ENCODE data around the gene TCAIM.

TCAIM gene

GRCh38 chr3:44338010-44338827 is at the start of gene TCAIM:
Gene TCAIM (plus strand): TSS chr3:44338766. CDS start chr3:44354783, 16,017 bp downstream.
- DNase-seq (ENCODE audit: low read depth in 2 of 2, low spot score in 1 of 2), result peak; percentile 96 to 98

GRCh38 chr3:44289882-44290462 is 48.6 kb upstream of the TCAIM start:
- DNase-seq (ENCODE audit: low read depth in 2 of 2, low spot score in 1 of 2), result no peak

- no peak for DNase-seq (ENCODE audit: low read depth in 2 of 2, low spot score in 1 of 2)
Observed at GRCh38 chr3:44292276-44292675, 46.3 kb upstream of the TCAIM start.

- DNase-seq (ENCODE audit: low read depth in 2 of 2, low spot score in 1 of 2), result no peak
Observed at GRCh38 chr3:44292947-44293346, 45.6 kb upstream of the TCAIM start.

- DNase-seq (ENCODE audit: low read depth in 2 of 2, low spot score in 1 of 2), result no peak
Observed at GRCh38 chr3:44297255-44297654, 41.3 kb upstream of the TCAIM start.

- DNase-seq (ENCODE audit: low read depth in 2 of 2, low spot score in 1 of 2), result no peak
Observed at GRCh38 chr3:44301746-44302145, 36.8 kb upstream of the TCAIM start.

- no peak for DNase-seq (ENCODE audit: low read depth in 2 of 2, low spot score in 1 of 2)
Observed at GRCh38 chr3:44309500-44309899, 29.1 kb upstream of the TCAIM start.

GRCh38 chr3:44318891-44319311 is 19.7 kb upstream of the TCAIM start:
- DNase-seq (ENCODE audit: low read depth in 2 of 2, low spot score in 1 of 2), result no peak

- DNase-seq (ENCODE audit: low read depth in 2 of 2, low spot score in 1 of 2), result no peak
Observed at GRCh38 chr3:44321335-44321734, 17.2 kb upstream of the TCAIM start.

- peak in 1 of 2 donors; percentile 33 for DNase-seq (ENCODE audit: low read depth in 2 of 2, low spot score in 1 of 2)
Observed at GRCh38 chr3:44323341-44323955, 15.1 kb upstream of the TCAIM start.

GRCh38 chr3:44324584-44324983 is 14.0 kb upstream of the TCAIM start:
- DNase-seq (ENCODE audit: low read depth in 2 of 2, low spot score in 1 of 2), result no peak

GRCh38 chr3:44326019-44326418 is 12.5 kb upstream of the TCAIM start:
- no peak for DNase-seq (ENCODE audit: low read depth in 2 of 2, low spot score in 1 of 2)

- no peak for DNase-seq (ENCODE audit: low read depth in 2 of 2, low spot score in 1 of 2)
Observed at GRCh38 chr3:44326515-44326914, 12.1 kb upstream of the TCAIM start.

GRCh38 chr3:44329946-44330345 is 8.6 kb upstream of the TCAIM start:
- DNase-seq (ENCODE audit: low read depth in 2 of 2, low spot score in 1 of 2), result no peak

GRCh38 chr3:44330444-44330843 is 8.1 kb upstream of the TCAIM start:
- DNase-seq (ENCODE audit: low read depth in 2 of 2, low spot score in 1 of 2), result no peak

- no peak for DNase-seq (ENCODE audit: low read depth in 2 of 2, low spot score in 1 of 2)
Observed at GRCh38 chr3:44334326-44334725, 4.2 kb upstream of the TCAIM start.

GRCh38 chr3:44337248-44337785 is 1.2 kb upstream of the TCAIM start:
- no peak for DNase-seq (ENCODE audit: low read depth in 2 of 2, low spot score in 1 of 2)

- DNase-seq (ENCODE audit: low read depth in 2 of 2, low spot score in 1 of 2), result no peak
Observed at GRCh38 chr3:44338828-44339127, 212 bp downstream of the TCAIM start.

- DNase-seq (ENCODE audit: low read depth in 2 of 2, low spot score in 1 of 2), result no peak
Observed at GRCh38 chr3:44339181-44340057, 853 bp downstream of the TCAIM start.

- no peak for DNase-seq (ENCODE audit: low read depth in 2 of 2, low spot score in 1 of 2)
Observed at GRCh38 chr3:44340058-44340395, 1.5 kb downstream of the TCAIM start.

GRCh38 chr3:44342176-44342790 is 3.7 kb downstream of the TCAIM start:
- DNase-seq (ENCODE audit: low read depth in 2 of 2, low spot score in 1 of 2), result no peak

Measured in stimulated activated CD8-positive, alpha-beta memory T cell treated with anti-CD3 and anti-CD28 coated beads, Interleukin-4, amount 100 ng/mL, for 1 hour (primary cell).